Spleen (tissue), 11 donors: ENCODE measurements around the gene GPSM3. TPM values are rescaled to one million over a fixed set of nuclear protein-coding genes. Genes with fewer than 3 reads are reported as not detected.

ENCODE experiments used
- DNase-seq: peaks from one replicate; pipeline ENCODE4 v3.0.0-alpha.2; 2020
- H3K27ac ChIP-seq, 8 donors: fragments of 200-600 bp; sonication (generic) in 7 of 8; 1 replicate in 4 of 8; 2 replicates in 4 of 8; pipeline versions ENCODE4 v1.5.0 to v1.8.0; 2016 to 2021; ENCODE audit warnings: inconsistent platforms in 4 of 8, mild to moderate bottlenecking in 4 of 8, moderate library complexity in 1 of 8
- H3K27me3 ChIP-seq, 7 donors: fragments of 200-600 bp; sonication (generic) in 6 of 7; replicated peaks in 1 of 7; 1 replicate in 4 of 7; 2 replicates in 3 of 7; pipeline versions ENCODE4 v1.5.0 to v1.8.0; 2016 to 2021; ENCODE audit warnings: inconsistent platforms in 3 of 7, mild to moderate bottlenecking in 1 of 7
- H3K36me3 ChIP-seq, 6 donors: fragments of 200-600 bp; sonication (generic) in 5 of 6; 1 replicate in 4 of 6; 2 replicates in 2 of 6; pipeline versions ENCODE4 v1.5.0 to v1.8.0; 2016 to 2021; ENCODE audit warnings: inconsistent platforms in 2 of 6
- H3K4me1 ChIP-seq, 6 donors: fragments of 200-600 bp; sonication (generic) in 5 of 6; 1 replicate in 3 of 6; 2 replicates in 3 of 6; pipeline versions ENCODE4 v1.5.0 to v1.8.0; 2016 to 2021; ENCODE audit warnings: inconsistent platforms in 3 of 6
- H3K4me3 ChIP-seq, 8 donors: fragments of 200-600 bp; sonication (generic) in 7 of 8; 1 replicate in 4 of 8; 2 replicates in 4 of 8; pipeline versions ENCODE4 v1.5.0 to v1.8.0; 2016 to 2021; ENCODE audit warnings: inconsistent platforms in 4 of 8, mild to moderate bottlenecking in 4 of 8, moderate library complexity in 2 of 8
- H3K9me3 ChIP-seq, 8 donors: fragments of 200-600 bp; sonication (generic) in 7 of 8; 1 replicate in 4 of 8; 2 replicates in 4 of 8; pipeline versions ENCODE4 v1.5.0 to v1.8.0; 2016 to 2021; ENCODE audit warnings: inconsistent platforms in 4 of 8
- CTCF ChIP-seq, 11 experiments: fragments of 200-600 bp in 7 of 11; fragments of 450-650 bp in 4 of 11; sonication (generic) in 4 of 11; IDR thresholded peaks in 8 of 11; conservative IDR thresholded peaks in 3 of 11; 1 replicate in 7 of 11; 2 replicates in 4 of 11; pipeline versions ENCODE4 v1.4.0 to v1.8.0; 2016 to 2021; ENCODE audit warnings: antibody characterized with exemption in 11 of 11, inconsistent platforms in 4 of 11, mild to moderate bottlenecking in 1 of 11
- POLR2A ChIP-seq, 3 donors: fragments of 450-650 bp; IDR thresholded peaks; one replicate each; pipeline ENCODE4 v1.5.1; 2017; ENCODE audit warnings: antibody characterized with exemption in 3 of 3, mild to moderate bottlenecking in 1 of 3
- POLR2AphosphoS5 ChIP-seq, 3 donors: sonication (generic); formaldehyde crosslinking; IDR thresholded peaks; one replicate each; pipeline ENCODE4 v1.5.1; 2017; ENCODE audit warnings: antibody characterized with exemption in 3 of 3
- WGBS, 5 donors: extraction: QIAGEN DNeasy Blood & Tissue Kit in 3 of 5; methylation state at CpG; one replicate each; pipeline versions ENCODE4 v1.1.5 to v1.1.7; 2013 to 2018; 5-methylcytosine and 5-hydroxymethylcytosine counted together
- intact Hi-C: fragments of 100-400 bp; cut with DNase I; formaldehyde crosslinking; loops from one replicate; pipeline ENCODE4 v1.15.0; 2023; ENCODE audit warnings: low total_unique reads
- polyA plus RNA-seq, 3 donors: library from polyadenylated mRNA; stranded (reverse); fragments of 200-250 nt; gene quantifications; one replicate each; pipeline ENCODE4 v1.2.1, GENCODE V29; 2013
- total RNA-seq, 7 donors: library from RNA; depleted of rRNA in 3 of 7; stranded (reverse); fragments of >200 nt in 3 of 7; fragmentation: NEBNext Ultra II Directional in 4 of 7; extraction: Animal tissue kit (Norgen Biotek cat#: 25700) in 4 of 7; gene quantifications; one replicate each; pipeline versions ENCODE4 v1.1.0 to v1.2.1, GENCODE V29; 2016 to 2021
- donor health status: healthy with polysubstance abuse.
- donor health status: DM: no; HTN: no; CAD: no; lungs with moderate emphysema.
- donor health status: DM: no; HTN: no; CAD: no.
- donor health status: Bipolar disorder and iron deficiency.
- donor health status: healthy.
- donor health status: DM: no; HTN: no; CAD: no.
- donor health status: DM: yes; HTN: yes; CAD: no.

The GPSM3 gene
- total and polyA plus RNA-seq, 10 donors: 140 to 263 (median 195) TPM

GRCh38 chr6:32152769-32153563, 39.5 kb downstream of the GPSM3 start:
- peaks cover 0 to 66% (median 36%) of the 10 kb centered on the region in 7 donors for H3K27me3 ChIP-seq
- peaks cover 6 to 79% (median 44%) of the 10 kb centered on the region in 6 donors for H3K4me1 ChIP-seq
- H3K4me3 ChIP-seq: peak overlapping the region; percentile 5 to 80 (median 66)
- peaks cover 0 to 23% (median 7%) of the 10 kb centered on the region in 6 donors for H3K36me3 ChIP-seq
- peak overlapping the region; percentile 62 to 86 (median 82) for H3K27ac ChIP-seq
- no peaks in the 10 kb centered on the region for H3K9me3 ChIP-seq
- intact Hi-C loops: no loop called here
- TF ChIP-seq POLR2A (IDR thresholded peaks at IDR 0.05) (no peak), POLR2AphosphoS5 (IDR thresholded peaks at IDR 0.05) (no peak), CTCF (IDR thresholded peaks at IDR 0.05 in 8 of 11, conservative IDR thresholded peaks at IDR 0.05 in 3 of 11) (no peak)
- no peak for DNase-seq
- WGBS, 5 donors: 53 to 63% (median 61%) methylated on average over 35 of the region's 35 CpGs

- TF ChIP-seq CTCF (IDR thresholded peaks at IDR 0.05 in 8 of 11, conservative IDR thresholded peaks at IDR 0.05 in 3 of 11) (no peak), POLR2AphosphoS5 (IDR thresholded peaks at IDR 0.05) (no peak), POLR2A (IDR thresholded peaks at IDR 0.05) (no peak)
- H3K4me1 ChIP-seq: peaks cover 6 to 80% (median 44%) of the 10 kb centered on the region in 6 donors
- peak within 1 kb of the TSS in 4 of 8 donors; percentile 19 to 80 (median 66) for H3K4me3 ChIP-seq
- peaks cover 0 to 15% (median 2%) of the 10 kb centered on the region in 6 donors for H3K36me3 ChIP-seq
- DNase-seq: no peak
- 19 to 27% (median 22%) methylated on average over 16 to 21 of the region's 24 CpGs for WGBS, 5 donors
- H3K27ac ChIP-seq: peak within 1 kb of the TSS in 6 of 8 donors; percentile 69 to 86 (median 83)
- no peaks in the 10 kb centered on the region for H3K9me3 ChIP-seq
- peaks cover 0 to 74% (median 39%) of the 10 kb centered on the region in 7 donors for H3K27me3 ChIP-seq
- intact Hi-C loops: no loop called here
These were observed 40.3 kb downstream of the GPSM3 start, which contains the start of gene PRRT1 for GRCh38 chr6:32151863-32152768. Gene PRRT1, minus strand, starts transcription at chr6:32151939. Its CDS starts 112 bp downstream, at chr6:32151827.

- Histone ChIP-seq H3K36me3 (peaks cover 0 to 7% (median under 1%) of the 10 kb centered on the region in 6 donors), H3K27me3 (peaks cover 0 to 81% (median 39%) of the 10 kb centered on the region in 7 donors), H3K4me3 (peak overlapping the region in 4 of 8 donors; percentile 19 to 80 (median 44)), H3K27ac (peak overlapping the region in 1 of 8 donors; percentile 85), H3K4me1 (peaks cover 6 to 80% (median 44%) of the 10 kb centered on the region in 6 donors), H3K9me3 (no peaks in the 10 kb centered on the region)
- intact Hi-C loops: no loop called here
- 43 to 52% (median 46%) methylated on average over 8 of the region's 8 CpGs for WGBS, 5 donors
- TF ChIP-seq CTCF (IDR thresholded peaks at IDR 0.05 in 8 of 11, conservative IDR thresholded peaks at IDR 0.05 in 3 of 11): no peak
- TF ChIP-seq POLR2A (IDR thresholded peaks at IDR 0.05): no peak
- TF ChIP-seq POLR2AphosphoS5 (IDR thresholded peaks at IDR 0.05): no peak
- no peak for DNase-seq
These were observed 41.1 kb downstream of the GPSM3 start for GRCh38 chr6:32151181-32151862.
